GM18909 (cell line): ENCODE results near the gene SULT4A1.

Experiments used
- ATAC-seq: cut with Tn5 transposase; IDR thresholded peaks from one replicate; pipeline ENCODE4 v1.9.1; 2021; ENCODE audit warnings: mild to moderate bottlenecking; ENCODE audit not compliant: unreplicated experiment, poor library complexity

SULT4A1 gene

GRCh38 chr22:43830931-43831560, 31.3 kb downstream of the SULT4A1 start:
- no peak for ATAC-seq

- ATAC-seq = no peak
These were observed 32.1 kb downstream of the SULT4A1 start for GRCh38 chr22:43829904-43830851.

- ATAC-seq = no peak
These were observed 33.1 kb downstream of the SULT4A1 start for GRCh38 chr22:43828998-43829782.

GRCh38 chr22:43828725-43828997, 33.7 kb downstream of the SULT4A1 start:
- no peak for ATAC-seq

- no peak for ATAC-seq
These were observed 34.2 kb downstream of the SULT4A1 start for GRCh38 chr22:43827926-43828724.

GRCh38 chr22:43827003-43827735, 35.1 kb downstream of the SULT4A1 start:
- ATAC-seq = no peak

- ATAC-seq = no peak
These were observed 35.9 kb downstream of the SULT4A1 start for GRCh38 chr22:43826142-43827002.

- ATAC-seq = no peak
These were observed 36.7 kb downstream of the SULT4A1 start for GRCh38 chr22:43825651-43826050.

- no peak for ATAC-seq
These were observed 37.4 kb downstream of the SULT4A1 start for GRCh38 chr22:43824724-43825420.

- no peak for ATAC-seq
These were observed 38.2 kb downstream of the SULT4A1 start for GRCh38 chr22:43823911-43824665.

- no peak for ATAC-seq
These were observed 38.9 kb downstream of the SULT4A1 start for GRCh38 chr22:43823353-43823908.

- no peak for ATAC-seq
These were observed 40.5 kb downstream of the SULT4A1 start for GRCh38 chr22:43821606-43822425.

GRCh38 chr22:43820651-43821305, 41.5 kb downstream of the SULT4A1 start:
- no peak for ATAC-seq

GRCh38 chr22:43819931-43820640, 42.2 kb downstream of the SULT4A1 start:
- no peak for ATAC-seq

- ATAC-seq = no peak
These were observed 42.8 kb downstream of the SULT4A1 start for GRCh38 chr22:43819421-43819921.
